ENCODE results near the gene CD70. TPM values are rescaled to one million over a fixed set of nuclear protein-coding genes. Genes with fewer than 3 reads are reported as not detected.
"Not testable (repeated sequence)": the region's sequence is repeated elsewhere in the genome, so short reads cannot be mapped to it uniquely, and the experiment has no call there.

CD70 gene
- polyA plus RNA-seq, 3 donors, result 0.22 to 1.0 TPM; not detected in 1

DNA sequence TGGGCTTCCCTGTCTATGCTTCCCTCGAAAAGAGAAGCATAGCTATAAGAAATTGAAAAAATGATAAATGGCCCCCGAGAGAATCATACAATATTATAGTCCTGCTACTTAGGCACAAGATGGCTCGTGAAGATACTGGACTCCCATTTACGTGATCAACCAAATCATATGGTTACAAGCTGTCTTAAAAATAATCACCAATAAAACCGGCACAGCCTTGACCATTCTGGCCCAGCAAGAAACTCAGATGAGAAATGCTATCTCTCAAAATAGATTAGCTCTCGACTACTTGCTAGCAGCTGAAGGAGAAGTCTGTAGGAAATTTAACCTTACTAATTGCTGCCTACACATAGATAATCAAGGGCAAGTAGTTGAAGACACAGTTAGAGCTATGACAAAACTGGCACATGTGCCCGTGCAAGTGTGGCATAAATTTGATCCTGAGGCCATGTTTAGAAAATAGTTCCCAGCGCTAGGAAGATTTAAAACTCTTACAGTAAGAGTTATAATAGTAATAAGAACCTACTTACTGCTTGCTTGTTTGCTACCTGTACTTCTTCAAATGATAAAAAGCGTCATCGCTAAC lies 10.1 kb upstream of the CD70 start:
- not testable (repeated sequence) for H3K27ac ChIP-seq (ENCODE audit: low read depth, low read length)
- WGBS, 3 donors, result 79 to 89% (median 88%) methylated on average over 10 of the region's 10 CpGs

DNA sequence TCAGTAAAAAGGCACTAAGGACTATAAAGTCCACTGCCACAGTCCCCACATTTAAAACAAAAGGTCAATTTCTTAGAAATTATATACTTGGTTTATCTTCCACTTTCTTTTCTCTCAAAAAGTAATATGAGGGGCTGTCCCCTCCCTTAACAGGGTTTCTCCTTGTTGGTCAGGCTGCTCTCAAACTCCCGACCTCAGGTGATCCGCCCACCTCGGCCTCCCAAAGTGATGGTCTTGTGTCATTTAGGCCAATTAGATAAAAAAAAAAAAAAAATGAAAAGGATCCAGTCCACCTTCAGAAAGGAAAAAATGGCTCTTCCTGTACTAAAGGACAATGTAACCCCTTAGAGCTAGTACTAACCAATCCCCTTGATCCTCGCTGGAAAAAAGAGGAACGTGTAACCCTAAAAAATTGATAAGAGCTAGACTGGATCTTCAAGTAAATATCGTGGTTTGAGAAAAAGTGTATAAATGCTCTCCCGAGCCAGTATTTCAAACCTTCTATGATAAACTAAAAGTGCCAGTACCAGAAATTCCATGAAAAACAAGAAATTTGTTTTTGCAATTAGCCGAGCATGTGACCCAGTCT lies 9.0 kb upstream of the CD70 start:
- WGBS, 3 donors, result 67 to 84% (median 83%) methylated on average over 8 of the region's 8 CpGs
- H3K27ac ChIP-seq (ENCODE audit: low read depth, low read length), result no peak overlapping the region

DNA sequence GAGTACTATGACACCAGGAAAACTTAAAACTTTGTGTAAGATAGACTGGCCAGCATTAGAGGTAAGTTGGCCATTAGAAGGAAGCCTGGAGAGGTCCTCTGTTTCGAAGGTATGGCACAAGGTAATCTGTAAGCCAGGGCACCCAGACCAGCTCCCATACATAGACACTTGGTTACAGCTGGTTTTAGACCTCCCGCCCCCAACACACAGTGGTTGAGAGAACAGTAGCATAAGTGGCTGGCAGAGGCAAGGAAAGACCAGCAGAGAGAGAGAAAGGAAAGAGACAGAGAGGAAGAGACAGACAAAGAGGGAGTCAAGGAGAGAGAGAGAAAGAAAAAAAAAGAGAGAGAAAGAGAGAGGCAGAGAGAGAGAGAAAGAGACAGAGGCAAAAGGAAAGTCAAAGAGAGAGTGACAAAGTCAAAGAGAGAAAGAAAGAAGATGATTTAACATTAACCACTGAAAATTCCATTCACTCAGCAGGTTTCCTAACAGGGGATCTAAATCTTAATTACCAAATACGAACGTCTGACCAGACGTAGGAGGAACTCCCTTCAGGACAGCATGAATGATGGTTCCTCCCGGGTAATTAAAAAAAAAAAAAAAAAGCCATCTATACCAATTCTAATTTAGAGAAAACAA lies 7.4 kb upstream of the CD70 start:
- 46 to 50% (median 46%) methylated on average over 6 of the region's 6 CpGs for WGBS, 3 donors
- H3K27ac ChIP-seq (ENCODE audit: low read depth, low read length), result not testable (repeated sequence)

DNA sequence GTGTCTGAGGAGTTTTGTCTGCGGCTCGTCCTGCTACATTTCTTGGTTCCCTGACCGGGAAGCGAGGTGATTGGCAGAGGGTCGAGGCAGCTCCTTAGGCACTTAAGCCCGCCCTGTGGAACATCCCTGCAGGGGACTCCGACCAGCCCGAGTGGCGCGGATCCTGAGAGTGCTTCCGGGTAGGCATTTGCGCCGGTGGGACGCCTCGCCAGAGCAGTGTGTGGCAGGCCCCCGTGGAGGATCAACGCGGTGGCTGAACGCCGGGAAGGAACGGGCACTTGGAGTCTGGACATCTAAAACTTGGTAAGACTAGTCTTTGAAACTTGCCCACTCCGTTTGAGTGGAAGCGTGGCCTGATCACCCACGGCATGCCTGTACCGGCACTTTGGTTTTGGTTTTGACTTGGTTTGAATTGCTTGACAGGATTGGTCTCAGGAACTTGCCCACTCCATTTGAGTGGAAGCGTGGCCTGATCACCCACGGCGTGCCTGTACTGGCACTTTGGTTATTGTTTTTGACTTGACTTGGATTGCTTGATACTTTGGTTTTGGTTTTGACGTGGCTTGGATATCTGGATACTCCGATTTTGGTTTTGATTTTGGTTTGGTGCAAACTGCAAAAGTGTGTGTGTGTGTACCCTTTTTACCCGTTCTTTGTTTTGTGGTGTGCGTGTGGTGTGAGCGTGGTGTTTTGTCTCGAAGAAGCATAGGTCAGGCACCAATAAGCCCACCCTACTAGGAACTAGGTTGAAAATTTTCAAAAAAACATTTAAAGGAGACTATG lies 6.7 kb upstream of the CD70 start:
- H3K27ac ChIP-seq (ENCODE audit: low read depth, low read length), result not testable (repeated sequence)
- 92% methylated on average over 34 of the region's 34 CpGs for WGBS, 3 donors

DNA sequence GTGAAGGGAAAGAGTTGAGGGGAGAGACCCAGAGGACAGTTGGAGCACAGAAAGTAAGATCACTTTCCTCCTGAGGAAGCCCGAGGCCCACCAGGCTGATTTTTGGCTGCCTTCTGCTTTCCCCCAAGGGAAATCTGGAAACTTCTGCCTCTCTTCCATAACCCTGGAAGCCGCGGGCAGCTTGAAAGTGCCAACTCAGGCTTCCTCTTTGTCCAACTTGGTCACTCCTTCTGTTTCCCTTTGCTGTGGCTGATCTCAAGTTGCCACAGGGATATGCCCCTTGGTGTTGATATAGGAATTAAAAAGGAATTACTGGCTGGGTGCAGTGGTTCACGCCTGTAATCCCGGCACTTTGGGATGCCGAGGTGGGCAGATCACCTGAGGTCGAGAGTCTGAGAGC lies 5.7 kb upstream of the CD70 start:
- WGBS, 3 donors, result 77 to 84% (median 80%) methylated on average over 7 of the region's 7 CpGs
- no peak overlapping the region for H3K27ac ChIP-seq (ENCODE audit: low read depth, low read length)

DNA sequence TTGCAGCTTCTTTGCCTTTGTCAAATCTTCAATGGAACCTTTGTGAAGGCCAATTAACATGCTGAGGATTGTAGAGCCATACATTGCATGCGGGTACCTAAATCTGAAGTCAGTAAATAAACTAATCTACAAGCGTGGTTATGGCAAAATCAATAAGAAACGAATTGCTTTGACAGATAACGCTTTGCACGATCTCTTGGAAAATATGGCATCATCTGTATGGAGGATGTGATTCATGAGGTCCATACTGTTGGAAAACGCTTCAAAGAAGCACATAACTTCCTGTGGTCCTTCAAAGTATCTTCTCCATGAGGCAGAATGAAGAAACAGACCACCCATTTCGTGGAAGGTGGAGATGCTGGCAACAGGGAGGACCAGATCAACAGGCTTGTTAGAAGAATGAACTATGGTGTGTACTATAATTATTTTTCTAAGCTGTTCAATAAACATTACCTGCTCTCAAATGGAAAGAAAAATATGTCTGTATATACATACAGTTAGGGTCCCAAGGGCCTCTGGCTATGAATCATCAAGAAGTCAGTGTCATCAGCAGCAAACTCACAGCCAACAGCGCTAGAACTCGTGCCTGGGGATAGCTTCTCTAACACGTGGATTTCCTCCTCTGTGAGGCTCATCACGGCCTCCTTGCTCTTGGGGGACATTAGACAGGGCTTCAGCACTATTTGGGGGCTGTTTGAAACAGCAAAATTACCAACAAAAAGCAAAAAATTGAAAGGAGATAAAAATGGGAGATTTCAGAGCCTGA lies 2.9 kb upstream of the CD70 start:
- no peak overlapping the region for H3K27ac ChIP-seq (ENCODE audit: low read depth, low read length)
- WGBS, 3 donors, result 41 to 60% (median 57%) methylated on average over 11 of the region's 11 CpGs

DNA sequence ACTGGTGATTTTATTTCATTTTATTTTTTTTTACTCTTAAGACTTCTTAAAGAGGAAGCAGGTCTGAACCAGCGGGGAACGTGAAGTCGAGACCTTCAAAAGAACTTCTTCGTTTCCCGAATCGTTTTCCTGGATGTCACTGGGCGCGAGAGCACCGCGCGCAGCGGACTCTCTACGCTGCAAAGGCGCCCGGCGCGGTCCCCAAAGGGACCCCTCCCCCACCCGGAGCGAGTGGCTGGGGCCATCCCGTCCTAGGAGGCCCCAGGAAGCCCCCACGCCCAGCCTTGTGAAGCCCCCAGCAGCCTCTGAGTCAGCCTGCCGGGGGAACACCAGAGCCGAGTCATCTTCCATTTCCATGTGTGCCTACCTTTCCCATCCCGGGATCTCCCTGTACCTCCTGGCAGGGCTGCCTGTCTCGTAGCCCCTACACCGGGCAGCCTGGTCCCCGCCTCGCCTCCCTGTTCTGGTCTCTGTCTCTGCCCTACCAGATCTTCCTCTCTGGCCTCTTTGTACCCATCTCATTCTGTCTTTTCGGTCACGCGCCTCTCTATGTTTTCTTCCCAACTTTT lies 608 bp downstream of the CD70 start:
- 1 to 2% (median 1%) methylated on average over 31 of the region's 31 CpGs for WGBS, 3 donors
- no peak overlapping the region for H3K27ac ChIP-seq (ENCODE audit: low read depth, low read length)

DNA sequence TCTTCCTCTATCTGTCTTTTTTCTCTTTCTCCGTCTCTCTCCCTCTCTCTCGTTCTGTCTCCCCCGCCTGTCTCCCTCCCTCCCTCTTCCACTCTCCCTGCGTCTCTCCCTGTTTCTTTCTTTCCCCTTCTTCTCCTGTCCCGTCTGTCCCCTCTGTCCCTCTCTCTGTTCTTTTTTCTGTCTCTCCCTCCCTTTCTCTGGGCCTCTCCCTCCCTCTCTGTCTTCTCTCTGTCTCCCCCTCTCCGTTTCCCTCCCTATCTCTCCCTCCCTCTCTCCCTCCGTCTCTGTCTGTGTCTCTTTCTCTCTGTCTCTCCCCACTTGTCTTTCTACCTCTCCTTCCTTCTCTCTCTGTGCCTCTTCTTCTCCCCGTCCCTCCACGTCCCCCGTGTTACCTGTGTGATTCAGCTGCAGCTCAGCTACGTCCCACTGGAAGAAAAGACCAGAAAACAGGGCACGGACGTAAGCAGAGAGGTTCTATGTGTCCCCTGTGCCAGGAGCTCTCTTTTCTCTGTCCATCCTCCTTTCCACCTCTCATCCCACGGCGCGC lies 1.2 kb downstream of the CD70 start:
- H3K27ac ChIP-seq (ENCODE audit: low read depth, low read length), result no peak overlapping the region
- WGBS, 3 donors, result 3 to 10% (median 4%) methylated on average over 16 of the region's 16 CpGs

DNA sequence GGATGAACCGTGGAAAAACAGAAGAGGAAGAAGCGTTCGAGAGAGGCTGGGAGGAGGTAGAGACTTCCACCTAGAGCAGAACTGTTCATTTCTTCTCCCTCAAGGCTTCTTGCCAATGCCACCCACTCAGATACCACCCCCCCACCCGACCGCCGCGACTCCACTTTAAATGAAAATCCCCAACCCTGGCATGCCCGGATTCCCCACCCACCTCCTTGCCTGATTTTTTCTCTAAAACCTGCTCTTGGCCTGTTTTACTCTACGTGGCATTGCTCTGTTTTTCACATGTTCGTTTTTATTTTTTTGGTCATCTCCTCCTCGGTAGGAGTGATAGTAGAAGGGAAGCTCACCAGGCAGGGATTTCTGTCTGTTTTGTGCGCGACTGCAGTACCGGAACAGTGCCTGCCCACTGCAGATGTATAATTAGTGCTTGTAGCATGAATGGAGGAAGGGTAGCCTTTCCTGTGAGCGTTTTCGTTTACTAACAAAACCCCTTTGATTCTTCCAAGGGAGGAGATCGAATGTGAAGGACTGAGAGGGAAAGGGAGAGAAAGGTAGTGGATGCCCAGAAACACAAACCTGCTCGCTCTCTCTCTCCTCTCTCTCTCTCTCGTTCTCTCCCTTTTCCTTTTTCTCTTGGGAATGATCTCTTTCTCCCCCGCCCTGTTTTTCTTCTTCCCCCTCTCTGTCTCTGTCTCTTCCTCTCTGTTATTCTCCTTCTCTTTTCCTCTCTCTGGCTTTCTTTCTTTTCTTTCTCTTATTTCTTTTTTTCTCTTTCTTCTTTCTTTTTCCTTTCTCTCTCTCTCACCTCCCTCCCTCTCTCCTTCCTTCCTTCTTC lies 2.2 kb downstream of the CD70 start:
- H3K27ac ChIP-seq (ENCODE audit: low read depth, low read length), result no peak overlapping the region
- 2 to 8% (median 4%) methylated on average over 20 of the region's 20 CpGs for WGBS, 3 donors

DNA sequence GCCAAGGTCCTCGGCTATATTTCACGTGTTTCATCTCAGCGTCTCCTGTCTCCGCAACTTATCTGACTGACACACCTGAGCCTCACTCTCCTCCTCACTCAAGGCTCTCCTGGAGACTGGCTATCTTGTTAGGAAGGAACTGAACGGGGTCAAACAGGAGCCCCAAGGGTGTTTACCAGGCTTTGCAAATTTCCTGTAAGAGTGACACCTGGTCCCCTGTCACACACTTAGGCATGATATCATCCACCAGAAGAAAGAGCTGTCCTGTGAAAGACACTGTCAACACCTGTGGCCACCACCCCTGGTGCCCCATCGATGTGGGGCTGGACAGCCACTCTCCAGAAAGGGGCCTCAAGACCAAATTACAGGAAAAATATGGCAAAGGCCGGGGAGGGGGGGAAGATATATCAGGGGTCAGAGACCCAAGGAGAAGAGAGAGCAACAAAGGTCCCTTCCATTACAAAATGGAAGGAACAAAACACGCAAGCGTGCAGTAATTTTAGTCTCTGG lies 2.9 kb downstream of the CD70 start:
- 7 to 14% (median 13%) methylated on average over 9 of the region's 9 CpGs for WGBS, 3 donors
- H3K27ac ChIP-seq (ENCODE audit: low read depth, low read length), result no peak overlapping the region

DNA sequence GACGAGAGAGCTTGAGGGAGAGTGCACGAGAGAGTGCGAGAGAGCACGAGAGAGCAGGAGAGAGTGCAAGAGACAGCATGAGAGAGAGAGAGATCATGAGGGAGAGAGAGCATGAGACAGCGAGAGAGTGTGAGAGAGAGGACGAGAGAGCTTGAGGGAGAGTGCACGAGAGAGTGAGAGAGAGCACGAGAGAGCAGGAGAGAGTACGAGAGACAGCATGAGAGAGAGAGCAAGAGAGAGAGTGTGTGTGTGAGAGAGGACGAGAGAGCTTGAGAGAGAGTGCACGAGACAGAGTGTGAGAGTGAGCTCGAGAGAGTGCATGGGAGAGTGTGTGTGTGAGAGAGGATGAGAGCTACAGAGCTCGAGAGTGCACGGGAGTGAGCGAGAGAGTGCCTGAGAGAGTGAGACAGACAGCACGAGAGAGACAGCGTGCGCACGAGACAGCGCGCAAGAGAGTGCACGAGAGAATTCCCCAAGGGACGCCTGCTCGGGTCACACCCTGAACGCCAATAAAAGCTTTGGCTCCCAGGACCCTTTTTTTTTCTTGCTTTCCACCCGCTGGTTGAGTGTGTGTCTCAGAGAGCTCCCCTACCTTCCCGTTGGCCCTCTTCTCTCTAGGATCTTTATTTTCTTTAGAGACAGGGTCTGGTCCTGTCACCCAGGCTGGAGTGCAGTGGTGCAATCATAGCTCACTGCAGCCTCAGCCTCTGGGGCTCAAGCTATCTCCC lies 3.7 kb downstream of the CD70 start:
- H3K27ac ChIP-seq (ENCODE audit: low read depth, low read length), result no peak overlapping the region
- WGBS, 3 donors, result 0 to 9% (median 6%) methylated on average over 27 of the region's 27 CpGs

DNA sequence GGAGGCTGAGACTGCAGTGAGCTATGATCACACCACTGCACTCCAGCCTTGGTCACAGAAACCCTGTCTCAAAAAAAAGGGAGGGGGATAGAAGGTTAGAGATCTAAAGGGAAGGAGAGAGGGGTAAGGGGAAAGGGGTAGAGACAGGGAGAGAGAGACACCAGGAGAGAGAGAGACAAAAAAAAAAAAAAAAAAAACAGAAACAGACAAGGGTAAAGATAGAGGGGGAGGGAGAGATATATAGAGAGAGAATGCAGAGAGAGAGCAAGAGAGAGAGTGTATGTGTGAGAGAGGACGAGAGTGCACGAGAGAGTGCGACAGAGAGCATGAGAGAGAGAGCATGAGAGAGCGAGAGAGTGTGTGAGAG lies 4.2 kb downstream of the CD70 start:
- WGBS, 3 donors, result 2 to 31% (median 17%) methylated on average over 4 of the region's 4 CpGs
- H3K27ac ChIP-seq (ENCODE audit: low read depth, low read length), result no peak overlapping the region

DNA sequence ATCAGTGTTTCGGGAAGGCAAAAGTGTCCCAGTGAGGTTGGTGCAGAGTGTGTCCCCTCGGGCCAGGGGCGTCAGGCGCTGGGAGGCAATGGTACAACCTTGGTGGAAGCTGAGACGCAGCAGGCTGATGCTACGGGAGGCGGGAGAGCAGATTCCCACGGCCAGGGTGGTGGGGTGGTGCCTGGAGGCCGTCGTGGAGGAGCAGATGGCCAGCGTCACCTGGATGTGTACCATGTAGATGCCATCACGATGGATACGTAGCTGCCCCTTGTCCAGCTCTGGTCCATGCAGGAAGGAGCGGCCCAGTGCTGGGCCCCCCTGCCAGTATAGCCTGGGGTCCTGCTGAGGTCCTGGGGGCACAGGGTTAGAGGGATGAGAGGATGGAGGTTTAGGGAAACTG lies 4.9 kb downstream of the CD70 start:
- no peak overlapping the region for H3K27ac ChIP-seq (ENCODE audit: low read depth, low read length)
- WGBS, 3 donors, result 55 to 69% (median 64%) methylated on average over 14 of the region's 14 CpGs

DNA sequence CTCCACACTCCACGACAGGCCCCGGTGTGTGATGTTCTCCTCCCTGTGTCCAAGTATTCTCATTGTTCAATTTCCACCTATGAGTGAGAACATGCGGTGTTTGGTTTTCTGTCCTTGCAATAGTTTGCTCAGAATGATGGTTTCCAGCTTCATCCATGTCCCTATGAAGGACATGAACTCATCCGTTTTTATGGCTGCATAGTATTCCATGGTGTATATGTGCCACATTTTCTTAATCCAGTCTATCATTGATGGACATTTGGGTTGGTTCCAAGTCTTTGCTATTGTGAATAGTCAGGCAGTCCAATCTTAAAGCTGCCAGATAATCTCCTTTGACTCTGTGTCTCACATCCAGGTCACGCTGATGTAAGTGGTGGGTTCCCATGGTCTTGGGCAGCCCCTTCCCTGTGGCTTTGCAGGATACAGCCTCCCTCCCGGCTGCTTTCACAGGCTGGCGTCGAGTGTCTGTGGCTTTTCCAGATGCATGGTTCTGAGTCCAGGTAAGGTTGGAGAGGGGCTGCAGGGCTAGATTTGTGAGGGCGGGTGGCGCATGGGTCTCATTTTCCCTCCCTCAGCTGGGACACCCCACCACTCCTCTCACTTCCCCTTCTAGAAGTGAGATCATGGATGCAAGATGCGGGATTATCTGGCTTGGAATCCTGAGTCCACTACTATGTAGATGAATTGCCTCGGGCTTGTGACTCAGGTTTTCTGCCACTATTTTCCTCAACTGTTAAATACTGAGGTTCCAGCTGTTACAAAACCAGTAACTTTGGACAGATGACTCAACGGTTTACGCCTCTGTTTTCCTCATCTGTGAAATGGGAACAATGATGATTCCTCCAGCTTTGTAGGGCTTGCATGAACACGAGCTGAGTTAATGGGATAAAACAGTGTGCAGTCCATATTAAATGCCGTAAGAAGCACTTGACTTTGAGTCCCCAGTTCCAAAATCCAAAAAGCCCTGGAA lies 8.2 kb downstream of the CD70 start:
- WGBS, 3 donors, result 79 to 87% (median 85%) methylated on average over 16 of the region's 16 CpGs
- not testable (repeated sequence) for H3K27ac ChIP-seq (ENCODE audit: low read depth, low read length)

DNA sequence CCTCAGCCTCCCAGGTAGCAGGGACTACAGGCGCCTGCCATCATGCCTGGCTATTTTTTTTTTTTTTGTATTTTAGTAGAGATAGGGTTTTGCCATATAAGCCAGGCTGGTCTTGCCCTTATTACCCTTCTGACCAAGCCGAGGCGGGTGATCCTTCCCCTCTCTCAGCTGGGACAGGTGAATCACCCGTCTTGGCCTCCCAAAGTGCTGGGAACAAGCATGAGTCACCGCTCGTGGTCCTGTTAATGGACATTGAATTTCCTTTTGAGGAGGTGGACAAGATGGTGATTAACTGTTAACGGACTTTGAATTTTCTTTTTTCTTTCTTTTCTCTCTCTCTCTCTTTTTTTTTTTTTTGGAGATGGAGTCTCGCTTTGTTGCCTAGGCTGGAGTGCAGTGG lies 10.6 kb downstream of the CD70 start:
- WGBS, 3 donors, result 70 to 76% (median 75%) methylated on average over 8 of the region's 8 CpGs
- H3K27ac ChIP-seq (ENCODE audit: low read depth, low read length), result no peak overlapping the region
